HG02840 (cell line): ENCODE data around the gene CCBE1.

Source experiments
- ATAC-seq: cut with Tn5 transposase; IDR thresholded peaks from one replicate; pipeline ENCODE4 v1.9.1; 2021; ENCODE audit warnings: mild to moderate bottlenecking, moderate library complexity, moderate number of reproducible peaks; ENCODE audit not compliant: unreplicated experiment, low FRiP score

CCBE1 gene

DNA sequence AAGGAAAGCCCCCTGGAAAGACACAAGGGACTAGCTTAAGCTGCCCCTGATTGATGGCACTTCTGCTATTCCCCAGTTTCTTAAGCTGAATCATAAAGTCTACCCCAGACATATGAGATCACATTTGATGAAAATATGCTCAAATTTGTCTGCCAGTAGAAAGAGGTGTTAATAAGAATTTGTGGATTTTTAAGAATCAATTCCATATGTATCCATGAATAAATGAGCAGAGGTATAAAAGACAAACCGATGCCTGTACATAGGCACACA is 119.9 kb downstream of the CCBE1 start:
- no peak for ATAC-seq

DNA sequence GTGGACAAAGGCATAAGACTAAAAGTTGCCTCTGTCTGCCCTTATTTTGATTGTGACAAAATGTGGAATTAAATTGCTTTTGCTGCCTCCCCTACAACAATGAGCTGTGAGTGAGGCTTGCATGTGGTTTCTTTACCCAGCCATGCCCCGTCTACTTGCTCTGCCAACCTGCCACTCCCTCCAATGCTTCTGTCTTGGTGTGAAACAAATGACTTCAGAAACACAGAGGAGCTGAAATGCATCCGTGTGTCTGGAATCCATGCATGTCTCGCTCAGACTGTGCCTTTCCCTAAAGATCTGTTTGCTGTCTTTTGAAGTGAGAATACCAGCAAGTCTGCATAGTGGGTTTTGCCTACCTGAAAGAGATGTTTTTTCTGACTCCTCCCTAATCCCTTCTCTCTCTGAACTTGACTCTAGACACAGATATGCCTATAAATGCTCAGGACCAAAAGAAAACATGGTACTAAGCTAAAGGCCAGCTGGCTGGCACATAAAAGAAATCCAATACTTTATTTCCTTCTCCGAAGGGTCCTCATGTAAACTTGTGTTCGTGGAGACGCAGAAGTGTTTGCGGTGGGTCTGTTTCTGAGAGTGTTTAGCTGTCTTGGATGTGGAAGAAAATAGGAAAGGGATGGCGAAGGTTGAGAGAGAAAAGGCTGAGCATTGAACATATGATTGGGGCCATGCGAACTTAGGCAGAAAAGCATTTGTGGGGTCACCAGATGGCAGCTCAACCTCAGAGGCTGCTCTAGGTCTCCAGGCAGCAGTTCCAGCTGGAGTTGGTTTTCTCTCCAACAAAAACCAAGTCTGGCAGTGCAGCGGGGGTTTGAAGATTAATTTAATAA is 120.5 kb downstream of the CCBE1 start:
- ATAC-seq: no peak

- no peak for ATAC-seq
These were observed 121.2 kb downstream of the CCBE1 start for GRCh38 chr18:59575995-59576394.

GRCh38 chr18:59573962-59574361 is 123.3 kb downstream of the CCBE1 start:
- ATAC-seq: no peak

- ATAC-seq: no peak
These were observed 125.3 kb downstream of the CCBE1 start for GRCh38 chr18:59571902-59572301.

GRCh38 chr18:59570796-59571195 is 126.4 kb downstream of the CCBE1 start:
- ATAC-seq: no peak

DNA sequence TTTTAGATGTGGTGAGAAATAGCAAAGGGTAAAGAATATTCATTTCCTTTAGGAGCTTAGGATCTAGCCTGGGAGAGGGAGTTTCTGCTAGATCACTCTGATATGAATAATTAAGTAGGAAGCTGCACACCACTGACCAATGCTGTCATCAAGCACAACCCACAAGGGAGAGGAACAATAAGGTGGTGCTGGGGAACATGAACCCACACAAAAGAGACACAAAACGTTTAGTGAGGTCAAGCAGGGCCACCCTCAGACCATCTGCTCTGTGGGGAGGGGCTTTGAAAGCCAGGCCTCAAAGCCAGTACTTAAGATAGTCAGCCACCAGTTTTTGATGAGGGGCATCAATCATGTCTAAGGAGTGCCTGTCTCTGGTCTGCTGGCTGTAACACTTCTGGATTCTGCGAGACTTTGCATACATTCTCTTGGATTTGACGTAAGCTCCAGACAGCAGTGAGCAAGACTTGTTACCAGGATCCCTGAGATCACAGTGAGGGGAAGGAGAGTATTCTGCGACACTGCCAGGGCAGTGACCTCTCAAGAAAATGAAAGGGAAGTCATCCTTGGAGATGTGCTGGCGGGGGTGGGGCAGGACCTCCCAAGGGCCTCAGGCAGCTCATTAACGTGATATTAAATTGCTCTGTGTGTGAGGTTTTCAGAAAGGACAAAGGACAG is 127.0 kb downstream of the CCBE1 start:
- ATAC-seq: no peak

DNA sequence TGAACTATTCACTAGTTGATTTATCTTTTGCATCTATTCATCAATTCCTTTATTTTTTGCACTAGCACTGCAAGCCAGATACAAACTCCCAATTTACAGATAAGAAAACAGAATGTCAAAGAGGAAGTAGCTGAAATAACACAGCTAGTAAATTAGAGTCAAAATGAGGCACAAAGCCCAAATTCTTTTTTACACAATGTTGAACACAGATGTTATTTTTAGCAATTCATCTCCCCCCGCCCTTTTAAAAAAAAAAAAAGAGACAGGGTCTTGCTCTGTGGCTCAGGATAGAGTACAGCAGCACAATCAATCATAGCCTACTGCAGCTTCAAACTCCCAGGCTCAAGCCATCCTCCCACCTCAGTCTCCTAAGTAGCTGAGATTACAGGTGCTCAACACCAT is 127.8 kb downstream of the CCBE1 start:
- ATAC-seq: no peak

GRCh38 chr18:59567431-59567830 is 129.8 kb downstream of the CCBE1 start:
- no peak for ATAC-seq

DNA sequence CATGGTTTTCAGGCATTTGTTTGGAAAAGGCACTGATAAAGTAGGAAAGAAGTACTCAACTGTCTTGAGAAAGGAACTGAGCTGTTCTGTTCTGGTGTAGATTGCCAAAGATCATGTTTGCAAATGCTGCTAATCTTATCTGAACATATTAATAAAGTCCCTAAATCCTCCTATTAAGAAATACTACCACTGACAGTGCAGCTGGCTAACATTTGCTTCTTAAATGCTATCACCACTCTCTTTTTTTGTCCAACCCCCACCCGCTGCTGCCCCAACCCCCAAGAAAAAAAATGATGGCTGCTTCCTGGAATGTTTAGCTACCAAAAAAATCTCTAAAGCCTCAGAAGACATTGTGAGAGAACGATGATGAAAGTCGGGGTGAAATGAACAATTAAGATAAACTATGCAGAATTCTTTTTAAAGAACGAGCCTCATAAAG is 130.7 kb downstream of the CCBE1 start:
- no peak for ATAC-seq

- no peak for ATAC-seq
These were observed 131.3 kb downstream of the CCBE1 start for GRCh38 chr18:59565957-59566356.

- ATAC-seq: no peak
These were observed 132.7 kb downstream of the CCBE1 start for GRCh38 chr18:59564561-59564960.

- no peak for ATAC-seq
These were observed 133.9 kb downstream of the CCBE1 start for GRCh38 chr18:59563176-59563785.

DNA sequence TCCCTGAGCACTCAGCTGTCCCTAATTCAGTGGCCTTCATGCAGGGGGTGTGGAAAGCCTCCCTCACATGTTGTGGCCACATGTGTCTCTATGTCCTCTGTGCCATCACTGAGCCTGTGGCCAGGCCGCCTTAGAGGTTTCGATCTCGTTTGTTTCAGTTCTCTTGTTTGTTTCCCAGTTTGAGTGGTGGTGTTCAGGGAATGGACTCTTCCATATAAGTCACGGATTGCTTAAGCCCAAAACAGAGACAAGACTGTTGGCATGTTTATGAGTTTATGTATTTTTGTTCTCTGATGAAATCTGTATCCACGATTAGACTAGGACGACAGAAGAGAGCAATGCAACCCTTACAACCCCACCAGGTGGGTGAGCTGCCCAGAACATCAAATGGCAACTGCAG is 134.5 kb downstream of the CCBE1 start:
- ATAC-seq: no peak

GRCh38 chr18:59561612-59562011 is 135.6 kb downstream of the CCBE1 start:
- ATAC-seq: no peak

GRCh38 chr18:59560556-59560955 is 136.7 kb downstream of the CCBE1 start:
- ATAC-seq: no peak

DNA sequence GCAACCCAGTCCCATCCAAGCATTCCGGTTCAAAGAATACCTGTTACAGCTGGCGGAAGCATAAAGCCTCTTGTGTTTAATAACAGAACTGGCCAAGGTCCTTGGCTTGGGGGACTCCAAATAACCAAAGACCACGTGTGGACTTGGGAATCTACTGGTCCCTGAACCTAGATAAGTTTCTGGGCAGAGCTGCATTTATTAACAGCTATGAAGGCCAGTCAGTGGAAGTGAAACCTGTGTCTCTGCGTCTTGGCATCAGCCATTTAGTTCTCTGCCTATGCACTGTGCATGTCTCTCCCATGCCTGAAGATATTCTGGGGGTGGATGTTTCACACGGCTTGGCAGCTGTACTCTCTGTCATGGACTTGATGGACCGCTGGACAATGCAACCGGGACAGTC is 137.7 kb downstream of the CCBE1 start:
- no peak for ATAC-seq

- no peak for ATAC-seq
These were observed 141.1 kb downstream of the CCBE1 start for GRCh38 chr18:59555995-59556659.

DNA sequence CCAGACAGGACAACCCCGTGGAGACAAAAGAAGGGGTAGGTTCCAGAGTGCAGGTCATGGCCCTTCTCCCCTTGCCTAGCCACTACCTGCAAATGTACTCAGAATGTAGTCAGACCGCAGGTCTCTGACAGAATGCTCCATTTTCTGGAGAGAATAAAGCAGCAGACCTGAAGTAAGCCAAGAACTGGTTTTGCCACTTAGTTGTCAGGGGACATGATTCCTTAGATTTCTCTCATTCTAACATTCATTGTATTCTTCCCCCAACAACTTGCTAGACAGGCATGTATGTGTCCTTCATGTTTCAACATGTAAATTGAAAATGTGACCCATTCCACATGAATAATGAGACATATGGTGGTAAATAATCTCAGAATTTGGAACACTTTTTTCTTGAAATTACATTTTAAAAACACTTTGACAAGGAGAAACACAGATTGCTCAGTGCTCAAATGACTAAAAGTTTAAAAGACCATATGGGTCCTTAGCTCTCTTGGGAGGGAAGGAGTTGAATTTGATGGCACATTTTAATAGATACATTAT is 142.4 kb downstream of the CCBE1 start:
- no peak for ATAC-seq

DNA sequence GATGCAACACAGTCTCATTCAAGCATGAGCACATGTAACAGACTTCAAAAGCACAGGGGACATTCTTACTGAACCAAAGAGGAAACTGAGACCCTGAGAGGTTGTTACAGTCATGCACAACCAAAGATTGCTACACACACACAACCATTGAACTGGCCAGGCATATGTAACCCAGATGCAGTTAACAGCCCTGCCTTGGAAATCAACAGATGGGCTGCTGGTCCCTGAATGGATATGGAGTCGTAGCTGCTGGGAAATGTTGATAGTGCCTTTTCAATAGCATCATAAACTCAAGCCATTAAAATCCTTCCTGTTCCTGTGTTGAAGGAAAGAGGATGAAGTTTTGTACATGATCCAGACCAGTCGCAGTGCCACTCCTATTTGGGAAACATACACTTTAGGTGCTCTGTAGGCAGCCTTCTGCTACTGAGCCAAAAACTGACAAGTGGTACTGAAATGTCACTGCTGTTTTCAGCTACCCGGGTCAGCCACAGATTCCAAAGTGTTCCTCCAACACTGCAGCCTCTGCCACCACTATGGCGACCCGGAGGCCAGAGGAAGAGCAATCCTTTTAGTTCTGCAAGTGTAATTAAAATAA is 143.9 kb downstream of the CCBE1 start:
- no peak for ATAC-seq
